ENCODE measurements around the gene SIDT2. TPM values are rescaled to one million over a fixed set of nuclear protein-coding genes. Genes with fewer than 3 reads are reported as not detected.
A peak's percentile ranks its signal among the peaks of the same experiment; 100 is the strongest.
"Not testable (repeated sequence)": the region's sequence is repeated elsewhere in the genome, so short reads cannot be mapped to it uniquely, and the experiment has no call there.

The SIDT2 gene
- 18.6 and 30.6 TPM in 2 replicates for total RNA-seq (2014; rRNA removed; shearing (Covaris generic); ENCODE audit: low replicate concordance)

- H4K20me1 ChIP-seq (ENCODE audit: insufficient read depth, low read depth, low read length), result no peaks in the 10 kb centered on the region
- H3K9me3 ChIP-seq (ENCODE audit: low read length), result no peaks in the 10 kb centered on the region
- DNase-seq, result peak; percentile 92
- H3K4me1 ChIP-seq (ENCODE audit: low read length), result peaks cover 23% of the 10 kb centered on the region
- no peak within 1 kb of the TSS for H2AFZ ChIP-seq (ENCODE audit: low read length)
- H3K9ac ChIP-seq (ENCODE audit: low read length), result peak within 1 kb of the TSS; percentile 77
- H3K9me2 ChIP-seq (replicated peaks; ENCODE audit: insufficient read depth, low read length), result no peaks in the 10 kb centered on the region
- peak within 1 kb of the TSS; percentile 84 for H3K4me2 ChIP-seq (ENCODE audit: low read depth, low read length, poor library complexity, severe bottlenecking)
- H3K36me3 ChIP-seq (ENCODE audit: insufficient read depth, low read length), result no peaks in the 10 kb centered on the region
- H3K27ac ChIP-seq (ENCODE audit: low read length), result peak within 1 kb of the TSS; percentile 52
- H3K4me3 ChIP-seq (ENCODE audit: low read length), result peak within 1 kb of the TSS; percentile 78
- H3K27me3 ChIP-seq (ENCODE audit: low read length), result no peaks in the 10 kb centered on the region
- H3K79me2 ChIP-seq (ENCODE audit: low read length), result 0 out of 2 replicates have a peak, but pooled peaks cover 3% of the 10 kb centered on the region
Measured at GRCh38 chr11:117178210-117179034, at the start of gene SIDT2. Gene SIDT2 (plus strand): TSS chr11:117178743. CDS start chr11:117179264, 521 bp downstream.

- not testable (repeated sequence) for H2AFZ ChIP-seq (ENCODE audit: low read length); H3K9me3 ChIP-seq (ENCODE audit: low read length); H3K4me2 ChIP-seq (ENCODE audit: low read depth, low read length, poor library complexity, severe bottlenecking); H3K36me3 ChIP-seq (ENCODE audit: insufficient read depth, low read length); H3K79me2 ChIP-seq (ENCODE audit: low read length); H3K9ac ChIP-seq (ENCODE audit: low read length); H3K27me3 ChIP-seq (ENCODE audit: low read length); H3K9me2 ChIP-seq (replicated peaks; ENCODE audit: insufficient read depth, low read length); H4K20me1 ChIP-seq (ENCODE audit: insufficient read depth, low read depth, low read length); H3K27ac ChIP-seq (ENCODE audit: low read length); DNase-seq; H3K4me1 ChIP-seq (ENCODE audit: low read length); H3K4me3 ChIP-seq (ENCODE audit: low read length)
Measured at GRCh38 chr11:117130396-117130795, 48.1 kb upstream of the SIDT2 start.

GRCh38 chr11:117130879-117131278 lies 47.7 kb upstream of the SIDT2 start:
- H3K4me2 ChIP-seq (ENCODE audit: low read depth, low read length, poor library complexity, severe bottlenecking), result no peak overlapping the region
- H3K9me2 ChIP-seq (replicated peaks; ENCODE audit: insufficient read depth, low read length), result no peaks in the 10 kb centered on the region
- no peaks in the 10 kb centered on the region for H3K36me3 ChIP-seq (ENCODE audit: insufficient read depth, low read length)
- H3K9ac ChIP-seq (ENCODE audit: low read length), result no peak overlapping the region
- no peak for DNase-seq
- no peak overlapping the region for H3K4me3 ChIP-seq (ENCODE audit: low read length)
- H3K27me3 ChIP-seq (ENCODE audit: low read length), result no peaks in the 10 kb centered on the region
- no peaks in the 10 kb centered on the region for H3K9me3 ChIP-seq (ENCODE audit: low read length)
- H3K4me1 ChIP-seq (ENCODE audit: low read length), result peaks cover 5% of the 10 kb centered on the region; the same call in 1 of the 2 replicates
- H3K79me2 ChIP-seq (ENCODE audit: low read length), result no peaks in the 10 kb centered on the region
- H4K20me1 ChIP-seq (ENCODE audit: insufficient read depth, low read depth, low read length), result no peaks in the 10 kb centered on the region
- H2AFZ ChIP-seq (ENCODE audit: low read length), result no peak overlapping the region
- no peak overlapping the region for H3K27ac ChIP-seq (ENCODE audit: low read length)

GRCh38 chr11:117134431-117134830 lies 44.1 kb upstream of the SIDT2 start:
- H3K36me3 ChIP-seq (ENCODE audit: insufficient read depth, low read length), result no peaks in the 10 kb centered on the region
- H3K9ac ChIP-seq (ENCODE audit: low read length), result no peak overlapping the region
- no peak overlapping the region for H2AFZ ChIP-seq (ENCODE audit: low read length)
- no peak overlapping the region for H3K27ac ChIP-seq (ENCODE audit: low read length)
- H3K27me3 ChIP-seq (ENCODE audit: low read length), result no peaks in the 10 kb centered on the region
- no peak for DNase-seq
- no peaks in the 10 kb centered on the region for H3K4me1 ChIP-seq (ENCODE audit: low read length)
- no peaks in the 10 kb centered on the region for H3K9me3 ChIP-seq (ENCODE audit: low read length)
- no peak overlapping the region for H3K4me2 ChIP-seq (ENCODE audit: low read depth, low read length, poor library complexity, severe bottlenecking)
- no peaks in the 10 kb centered on the region for H3K9me2 ChIP-seq (replicated peaks; ENCODE audit: insufficient read depth, low read length)
- no peaks in the 10 kb centered on the region for H3K79me2 ChIP-seq (ENCODE audit: low read length)
- no peak overlapping the region for H3K4me3 ChIP-seq (ENCODE audit: low read length)
- no peaks in the 10 kb centered on the region for H4K20me1 ChIP-seq (ENCODE audit: insufficient read depth, low read depth, low read length)

- not testable (repeated sequence) for H3K4me2 ChIP-seq (ENCODE audit: low read depth, low read length, poor library complexity, severe bottlenecking); H3K27me3 ChIP-seq (ENCODE audit: low read length); H3K9ac ChIP-seq (ENCODE audit: low read length); H3K27ac ChIP-seq (ENCODE audit: low read length); H3K4me3 ChIP-seq (ENCODE audit: low read length); H3K79me2 ChIP-seq (ENCODE audit: low read length); H3K4me1 ChIP-seq (ENCODE audit: low read length); H3K36me3 ChIP-seq (ENCODE audit: insufficient read depth, low read length); H3K9me3 ChIP-seq (ENCODE audit: low read length); H4K20me1 ChIP-seq (ENCODE audit: insufficient read depth, low read depth, low read length); DNase-seq; H3K9me2 ChIP-seq (replicated peaks; ENCODE audit: insufficient read depth, low read length); H2AFZ ChIP-seq (ENCODE audit: low read length)
Measured at GRCh38 chr11:117134979-117135378, 43.6 kb upstream of the SIDT2 start.

- not testable (repeated sequence) for H3K9ac ChIP-seq (ENCODE audit: low read length); H3K4me3 ChIP-seq (ENCODE audit: low read length); H3K9me3 ChIP-seq (ENCODE audit: low read length); H3K27ac ChIP-seq (ENCODE audit: low read length); H3K79me2 ChIP-seq (ENCODE audit: low read length); H3K9me2 ChIP-seq (replicated peaks; ENCODE audit: insufficient read depth, low read length); H4K20me1 ChIP-seq (ENCODE audit: insufficient read depth, low read depth, low read length); H3K4me1 ChIP-seq (ENCODE audit: low read length); H3K4me2 ChIP-seq (ENCODE audit: low read depth, low read length, poor library complexity, severe bottlenecking); H3K36me3 ChIP-seq (ENCODE audit: insufficient read depth, low read length); H2AFZ ChIP-seq (ENCODE audit: low read length); DNase-seq; H3K27me3 ChIP-seq (ENCODE audit: low read length)
Measured at GRCh38 chr11:117137223-117138086, 41.1 kb upstream of the SIDT2 start.

- DNase-seq, result no peak
- Histone ChIP-seq H3K4me1 (ENCODE audit: low read length) (peaks cover 13% of the 10 kb centered on the region), H3K9ac (ENCODE audit: low read length) (peak overlapping the region; percentile 87), H3K36me3 (ENCODE audit: insufficient read depth, low read length) (no peaks in the 10 kb centered on the region), H3K9me2 (replicated peaks; ENCODE audit: insufficient read depth, low read length) (no peaks in the 10 kb centered on the region), H3K27me3 (ENCODE audit: low read length) (no peaks in the 10 kb centered on the region), H3K4me3 (ENCODE audit: low read length) (peak overlapping the region; percentile 92), H3K27ac (ENCODE audit: low read length) (no peak overlapping the region), H2AFZ (ENCODE audit: low read length) (peak overlapping the region; percentile 93), H3K79me2 (ENCODE audit: low read length) (peaks cover 39% of the 10 kb centered on the region), H4K20me1 (ENCODE audit: insufficient read depth, low read depth, low read length) (peaks cover 14% of the 10 kb centered on the region; the same call in 1 of the 2 replicates), H3K4me2 (ENCODE audit: low read depth, low read length, poor library complexity, severe bottlenecking) (peak overlapping the region; percentile 87), H3K9me3 (ENCODE audit: low read length) (no peaks in the 10 kb centered on the region)
Measured at GRCh38 chr11:117143390-117143789, 35.2 kb upstream of the SIDT2 start.

GRCh38 chr11:117143871-117144476 lies 34.6 kb upstream of the SIDT2 start, which contains the start of gene PAFAH1B2:
Gene PAFAH1B2 (plus strand): TSS chr11:117144287. CDS start chr11:117152448, 8,161 bp downstream.
- H3K9ac ChIP-seq (ENCODE audit: low read length), result peak within 1 kb of the TSS; percentile 87
- DNase-seq, result peak; percentile 95
- H3K9me2 ChIP-seq (replicated peaks; ENCODE audit: insufficient read depth, low read length), result no peaks in the 10 kb centered on the region
- H3K9me3 ChIP-seq (ENCODE audit: low read length), result no peaks in the 10 kb centered on the region
- H4K20me1 ChIP-seq (ENCODE audit: insufficient read depth, low read depth, low read length), result peaks cover 14% of the 10 kb centered on the region; the same call in 1 of the 2 replicates
- peak within 1 kb of the TSS; percentile 92 for H3K4me3 ChIP-seq (ENCODE audit: low read length)
- H3K27ac ChIP-seq (ENCODE audit: low read length), result peak within 1 kb of the TSS; percentile 65
- peaks cover 45% of the 10 kb centered on the region for H3K79me2 ChIP-seq (ENCODE audit: low read length)
- no peaks in the 10 kb centered on the region for H3K36me3 ChIP-seq (ENCODE audit: insufficient read depth, low read length)
- H2AFZ ChIP-seq (ENCODE audit: low read length), result peak within 1 kb of the TSS; percentile 93
- peak within 1 kb of the TSS; percentile 87 for H3K4me2 ChIP-seq (ENCODE audit: low read depth, low read length, poor library complexity, severe bottlenecking)
- peaks cover 13% of the 10 kb centered on the region for H3K4me1 ChIP-seq (ENCODE audit: low read length)
- no peaks in the 10 kb centered on the region for H3K27me3 ChIP-seq (ENCODE audit: low read length)
